GM21737 (cell line): ENCODE results near the gene ACTR1A.
"Not testable (repeated sequence)": the region's sequence is repeated elsewhere in the genome, so short reads cannot be mapped to it uniquely, and the experiment has no call there.

Source experiments
- ATAC-seq: cut with Tn5 transposase; IDR thresholded peaks from one replicate; pipeline ENCODE4 v1.9.1; 2021; ENCODE audit warnings: mild to moderate bottlenecking, moderate library complexity; ENCODE audit not compliant: unreplicated experiment

The ACTR1A gene

DNA sequence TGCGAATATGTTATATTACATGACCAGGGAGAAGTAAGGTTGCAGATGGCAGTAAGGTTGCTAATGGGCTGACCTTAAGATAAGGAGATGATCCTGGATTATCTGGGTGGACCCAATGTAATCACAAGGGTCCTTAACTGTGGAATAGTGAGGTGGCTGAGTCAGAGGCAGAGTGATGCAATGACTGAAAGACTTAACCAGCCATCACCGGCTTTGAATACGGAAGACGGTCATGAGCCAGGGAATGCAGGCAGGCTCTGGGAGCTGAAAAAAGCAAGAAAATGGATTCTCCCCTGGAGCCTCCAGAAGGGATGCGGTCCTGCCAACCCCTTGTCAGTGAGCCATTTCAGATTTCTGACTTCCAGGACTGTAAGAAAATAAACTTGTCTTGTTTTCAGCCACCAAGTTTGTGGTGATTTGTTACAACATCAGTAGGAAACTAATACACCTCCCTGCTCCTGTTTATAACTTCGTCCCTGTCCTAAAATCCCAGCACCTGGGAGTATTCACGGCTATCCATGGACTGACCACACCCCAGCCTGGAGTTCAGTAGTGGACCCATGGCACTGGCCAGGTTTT is 46.5 kb downstream of the ACTR1A start:
- no peak for ATAC-seq

DNA sequence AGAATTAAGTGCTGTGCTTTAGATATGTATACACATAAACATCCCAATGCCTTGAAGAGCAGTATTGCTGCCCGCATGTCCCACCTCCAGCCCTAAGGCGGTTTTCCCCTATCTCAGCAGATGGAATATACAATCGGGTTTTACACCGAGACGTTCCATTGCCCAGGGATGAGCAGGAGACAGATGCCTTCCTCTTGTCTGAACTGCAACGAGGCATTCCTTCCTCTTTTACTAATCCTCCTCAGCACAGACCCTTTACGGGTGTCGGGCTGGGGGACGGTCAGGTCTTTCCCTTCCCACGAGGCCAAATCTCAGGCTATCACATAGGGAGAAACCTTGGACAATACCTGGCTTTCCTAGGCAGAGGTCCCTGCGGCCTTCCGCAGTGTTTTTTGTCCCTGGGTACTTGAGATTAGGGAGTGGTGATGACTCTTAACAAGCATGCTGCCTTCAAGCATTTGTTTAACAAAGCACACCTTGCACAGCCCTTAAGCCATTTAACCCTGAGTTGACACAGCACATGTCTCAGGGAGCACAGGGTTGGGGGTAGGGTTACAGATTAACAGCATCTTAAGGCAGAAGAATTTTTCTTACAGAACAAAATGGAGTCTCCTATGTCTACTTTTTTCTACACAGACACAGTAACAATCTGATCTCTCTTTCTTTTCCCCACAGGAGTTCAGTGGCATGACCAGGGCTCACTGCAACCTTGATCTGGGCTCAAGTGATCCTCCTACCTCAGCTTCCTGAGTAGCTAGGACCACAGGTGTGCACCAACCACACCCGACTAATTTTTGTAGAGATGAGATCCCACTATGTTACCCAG is 47.6 kb downstream of the ACTR1A start:
- not testable (repeated sequence) for ATAC-seq

DNA sequence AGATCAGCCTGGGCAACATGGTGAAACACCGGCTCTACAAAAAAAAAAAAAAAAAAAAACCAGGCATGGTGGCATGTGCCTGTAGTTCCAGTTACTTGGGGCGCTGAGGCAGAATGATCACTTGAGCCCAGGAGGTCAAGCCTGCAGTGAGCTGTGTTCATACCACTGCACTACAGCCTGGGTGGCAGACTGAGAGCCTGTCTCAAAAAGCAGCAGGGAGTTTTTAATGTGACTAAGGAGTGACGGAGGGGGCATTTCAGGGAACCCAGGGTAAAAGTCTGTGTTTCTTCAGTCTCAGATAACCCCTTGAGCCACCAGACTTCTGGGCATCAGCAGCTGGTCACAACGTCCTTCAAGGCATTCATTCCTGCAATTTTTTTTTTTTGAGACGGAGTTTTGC is 49.0 kb downstream of the ACTR1A start:
- no peak for ATAC-seq

DNA sequence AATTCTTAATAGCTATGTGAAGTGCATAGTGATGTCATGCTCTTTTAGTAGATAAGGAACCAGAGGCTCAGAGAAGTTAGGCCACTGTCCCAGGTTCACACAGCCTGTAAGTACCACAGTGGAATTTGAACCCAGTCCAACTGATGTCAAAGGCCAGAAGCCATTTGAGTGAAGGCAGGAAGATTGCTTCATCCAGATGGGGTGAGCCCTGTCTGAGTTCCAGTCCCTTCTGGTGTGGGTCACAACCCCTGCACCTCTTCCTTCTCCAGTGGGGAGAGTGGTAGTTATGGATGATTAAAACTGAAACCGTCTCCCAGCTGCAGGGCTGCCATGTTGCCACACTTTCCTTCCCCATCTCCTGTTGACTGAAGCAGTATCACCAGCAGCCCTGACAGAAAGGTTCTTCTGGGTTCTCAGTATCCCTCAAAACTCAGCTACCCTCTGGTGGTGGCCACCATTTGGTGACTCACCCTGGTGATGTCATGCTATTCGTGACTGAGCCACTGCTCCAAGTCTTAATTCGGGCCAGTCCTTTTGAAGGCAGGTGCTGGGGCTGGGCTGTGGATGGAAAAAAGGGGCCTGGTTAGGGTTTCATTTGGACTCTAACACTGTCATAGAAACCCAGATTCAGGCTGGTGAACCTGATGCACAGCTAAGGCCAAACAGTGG is 49.7 kb downstream of the ACTR1A start:
- ATAC-seq = no peak

GRCh38 chr10:102451105-102451969 is 51.2 kb downstream of the ACTR1A start, which contains the start of gene C10orf95:
Gene C10orf95 (minus strand): TSS chr10:102451543. CDS start chr10:102451093, 450 bp downstream.
- no peak for ATAC-seq

DNA sequence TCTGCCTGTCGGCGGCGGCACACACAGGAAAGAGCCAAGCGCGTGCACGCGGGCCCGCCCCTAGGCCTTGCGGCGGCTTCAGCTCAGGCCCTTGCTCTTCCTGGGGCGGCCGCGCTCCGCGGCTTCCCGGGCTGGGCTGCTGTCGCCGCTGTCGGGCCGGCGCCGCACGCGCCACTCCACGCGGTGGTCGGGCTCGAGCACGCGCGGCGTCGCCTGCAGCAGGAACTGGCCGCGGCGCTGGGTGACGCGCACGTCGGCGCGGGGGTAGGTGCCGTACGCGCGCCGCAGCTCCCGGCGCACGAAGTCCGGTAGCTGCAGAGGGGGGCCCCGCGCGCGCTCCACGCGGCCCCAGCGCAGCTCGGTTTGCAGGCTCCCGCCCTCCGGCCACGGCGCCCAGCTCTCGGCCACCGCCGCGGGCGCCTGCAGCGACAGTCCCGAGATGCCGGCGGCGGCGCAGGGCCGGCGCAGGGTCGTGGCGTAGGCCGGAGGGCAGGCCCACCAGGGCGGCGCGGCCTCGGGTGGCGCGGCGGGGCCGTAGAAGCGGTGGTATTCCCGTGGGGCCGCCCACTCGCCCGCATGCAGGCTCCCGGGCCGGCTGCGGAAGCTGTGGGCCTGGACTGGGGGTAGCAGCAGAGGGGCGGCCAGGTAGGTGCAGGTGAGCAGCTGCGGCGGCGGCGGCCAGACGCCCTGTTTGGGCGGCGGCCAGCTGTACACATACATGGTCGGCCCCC is 52.0 kb downstream of the ACTR1A start:
- peak; percentile 86 for ATAC-seq

DNA sequence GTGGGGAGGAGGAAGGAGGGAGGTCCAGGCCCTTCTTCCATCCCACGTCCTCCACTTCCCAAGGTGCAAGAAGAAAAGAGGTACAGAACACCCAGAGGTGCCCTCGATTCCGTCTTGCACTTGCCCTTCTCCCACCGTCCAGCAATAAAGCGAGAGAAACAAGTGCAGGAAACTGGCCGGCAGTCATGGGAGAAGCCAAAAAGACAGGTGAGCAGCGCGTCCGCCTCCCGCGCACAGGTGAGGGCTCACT is 52.5 kb downstream of the ACTR1A start:
- ATAC-seq = peak; percentile 1

GRCh38 chr10:102449321-102450123 is 53.0 kb downstream of the ACTR1A start:
- ATAC-seq = peak; percentile 40

DNA sequence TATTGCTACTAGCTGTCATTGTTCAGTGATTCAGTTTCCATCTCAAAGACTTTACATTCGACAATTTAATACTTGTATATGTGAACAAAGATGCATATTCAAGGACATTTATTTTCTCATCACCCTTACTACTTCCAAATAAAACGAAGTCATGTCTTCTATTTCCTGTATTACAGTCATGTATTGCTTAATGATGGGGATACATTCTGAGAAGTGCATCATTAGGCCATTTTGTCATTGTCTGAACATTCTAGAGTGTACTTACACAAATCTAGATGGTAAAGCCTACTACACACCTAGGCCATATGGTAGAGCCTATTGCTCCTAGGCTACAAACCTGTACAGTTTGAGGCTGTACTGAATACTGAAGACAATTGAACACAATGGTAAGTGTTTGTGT is 57.7 kb downstream of the ACTR1A start:
- no peak for ATAC-seq

- ATAC-seq = no peak
Observed at GRCh38 chr10:102438374-102438773, 64.1 kb downstream of the ACTR1A start.

- no peak for ATAC-seq
Observed at GRCh38 chr10:102437515-102437914, 65.0 kb downstream of the ACTR1A start.

- ATAC-seq = no peak
Observed at GRCh38 chr10:102436312-102436711, 66.2 kb downstream of the ACTR1A start.

DNA sequence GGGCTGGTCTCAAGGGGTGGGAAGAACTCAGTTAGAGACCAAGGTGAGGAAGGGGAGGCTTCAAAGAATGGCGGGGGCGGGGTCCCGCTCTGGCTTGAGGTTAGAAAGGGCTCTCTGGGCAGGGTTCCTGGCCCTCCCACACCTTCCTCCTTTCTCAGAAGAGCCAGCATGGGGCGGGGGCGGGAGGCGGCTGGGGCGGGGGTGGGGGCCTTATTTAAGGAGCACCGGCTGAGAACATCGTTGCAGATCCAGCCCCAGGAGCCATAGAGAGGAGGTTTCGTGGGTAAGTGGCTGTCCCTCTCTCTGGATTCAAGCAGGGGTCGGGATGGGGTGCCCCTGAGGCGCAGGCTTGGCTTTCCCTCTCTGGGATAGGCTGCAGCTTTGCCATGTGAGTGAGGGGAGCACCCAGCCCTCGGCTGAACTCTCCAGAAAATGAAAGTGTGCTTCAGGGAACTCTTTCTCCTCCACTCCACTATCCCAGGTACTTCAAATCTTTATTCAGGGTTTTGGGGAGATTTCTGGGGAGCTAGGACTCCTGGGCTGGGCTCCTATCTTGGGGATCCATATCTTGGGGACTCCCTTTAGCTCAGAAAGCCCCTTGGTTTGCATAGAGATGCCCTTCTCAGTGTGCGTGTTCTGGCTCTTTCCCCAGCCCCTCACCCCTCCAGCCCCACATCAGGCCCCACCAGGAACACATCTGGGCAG is 66.8 kb downstream of the ACTR1A start:
- ATAC-seq = no peak

GRCh38 chr10:102435133-102435497 is 67.4 kb downstream of the ACTR1A start:
- ATAC-seq = no peak

GRCh38 chr10:102434394-102435132 is 67.9 kb downstream of the ACTR1A start:
- no peak for ATAC-seq

GRCh38 chr10:102433619-102434046 is 68.9 kb downstream of the ACTR1A start:
- no peak for ATAC-seq

DNA sequence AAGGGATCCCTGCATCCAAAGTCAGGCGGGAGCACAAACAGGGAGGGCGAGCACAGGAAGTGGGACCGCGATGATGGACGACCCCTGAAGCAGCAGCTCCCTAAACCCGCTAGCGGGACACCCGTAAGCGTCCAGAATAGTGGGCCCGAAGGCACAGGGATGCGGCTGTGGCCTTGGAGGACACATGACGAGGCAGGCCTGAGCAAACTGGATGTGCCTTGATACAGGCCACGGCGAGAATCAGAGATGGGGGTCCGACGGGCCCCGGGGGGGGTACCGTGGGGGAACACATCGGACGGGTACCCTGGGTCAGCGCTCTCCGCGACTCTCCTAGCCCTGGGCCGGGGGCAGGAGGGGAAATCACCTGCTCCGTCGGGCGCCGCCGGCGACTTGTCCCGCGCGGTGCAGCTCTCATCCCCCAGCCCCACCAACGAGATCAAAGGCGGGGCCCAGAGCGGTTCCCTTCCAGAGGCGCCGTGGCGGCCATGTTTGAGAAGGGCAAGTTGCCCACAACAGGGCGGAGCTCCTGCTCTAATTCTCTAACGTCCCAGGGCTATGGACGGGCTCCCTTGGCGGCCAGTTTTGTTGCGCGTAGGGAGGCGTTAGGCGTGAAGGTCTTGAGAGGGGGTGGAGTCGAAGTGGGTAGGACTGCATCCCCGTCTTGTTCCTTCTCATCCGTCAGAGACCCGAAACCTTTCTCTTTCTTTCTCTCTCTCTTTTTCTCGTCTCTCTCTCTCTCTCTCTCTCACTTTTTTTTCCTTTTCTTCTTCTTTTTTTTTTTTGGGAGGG is 70.2 kb downstream of the ACTR1A start, which contains the start of gene CUEDC2:
Gene CUEDC2 (minus strand): TSS at position 413 of the 789 bp plus-strand sequence. CDS start 7,386 bp downstream, outside the sequence.
- ATAC-seq = peak; percentile 90
